ENCODE results near the gene SLC1A7.

SLC1A7 gene

GRCh38 chr1:53144201-53144600, 1.8 kb upstream of the SLC1A7 start:
- Histone ChIP-seq H3K4me3 (ENCODE audit: low read depth, low read length) (no peak overlapping the region), H2AFZ (ENCODE audit: low read length, unreplicated experiment) (no peak overlapping the region), H3K36me3 (ENCODE audit: insufficient read depth, low read length) (no peaks in the 10 kb centered on the region), H3K27me3 (ENCODE audit: insufficient read depth, low read length) (no peaks in the 10 kb centered on the region), H3K4me1 (ENCODE audit: control insufficient read depth, insufficient read depth, low read length, unreplicated experiment) (peaks cover 44% of the 10 kb centered on the region), H3K79me2 (ENCODE audit: control insufficient read depth, insufficient read depth, low read length, unreplicated experiment) (no peaks in the 10 kb centered on the region), H3K27ac (ENCODE audit: low read depth, low read length) (no peak overlapping the region)

- Histone ChIP-seq H3K4me1 (ENCODE audit: control insufficient read depth, insufficient read depth, low read length, unreplicated experiment) (peaks cover 43% of the 10 kb centered on the region), H3K36me3 (ENCODE audit: insufficient read depth, low read length) (no peaks in the 10 kb centered on the region), H3K27ac (ENCODE audit: low read depth, low read length) (no peak overlapping the region)
These were observed 1.1 kb upstream of the SLC1A7 start for GRCh38 chr1:53143527-53143926.

GRCh38 chr1:53141487-53142055, 867 bp downstream of the SLC1A7 start:
- no peak overlapping the region for H2AFZ ChIP-seq (ENCODE audit: low read length, unreplicated experiment)

More at GRCh38 chr1:53143527-53143926, 1.1 kb upstream of the SLC1A7 start:
- no peak overlapping the region for H2AFZ ChIP-seq (ENCODE audit: low read length, unreplicated experiment)
- H3K79me2 ChIP-seq (ENCODE audit: control insufficient read depth, insufficient read depth, low read length, unreplicated experiment) = no peaks in the 10 kb centered on the region
- H3K4me3 ChIP-seq (ENCODE audit: low read depth, low read length) = no peak overlapping the region
- no peaks in the 10 kb centered on the region for H3K27me3 ChIP-seq (ENCODE audit: insufficient read depth, low read length)

GRCh38 chr1:53140451-53140850, 2.0 kb downstream of the SLC1A7 start:
- Histone ChIP-seq H3K27me3 (ENCODE audit: insufficient read depth, low read length) (no peaks in the 10 kb centered on the region), H3K27ac (ENCODE audit: low read depth, low read length) (peak overlapping the region; percentile 39; the same call in 1 of the 2 replicates), H2AFZ (ENCODE audit: low read length, unreplicated experiment) (no peak overlapping the region), H3K79me2 (ENCODE audit: control insufficient read depth, insufficient read depth, low read length, unreplicated experiment) (no peaks in the 10 kb centered on the region), H3K4me3 (ENCODE audit: low read depth, low read length) (no peak overlapping the region), H3K36me3 (ENCODE audit: insufficient read depth, low read length) (no peaks in the 10 kb centered on the region), H3K4me1 (ENCODE audit: control insufficient read depth, insufficient read depth, low read length, unreplicated experiment) (peaks cover 21% of the 10 kb centered on the region)

More at GRCh38 chr1:53141487-53142055, 867 bp downstream of the SLC1A7 start:
- Histone ChIP-seq H3K4me3 (ENCODE audit: low read depth, low read length) (no peak overlapping the region), H3K36me3 (ENCODE audit: insufficient read depth, low read length) (no peaks in the 10 kb centered on the region), H3K4me1 (ENCODE audit: control insufficient read depth, insufficient read depth, low read length, unreplicated experiment) (peaks cover 26% of the 10 kb centered on the region), H3K79me2 (ENCODE audit: control insufficient read depth, insufficient read depth, low read length, unreplicated experiment) (no peaks in the 10 kb centered on the region), H3K27me3 (ENCODE audit: insufficient read depth, low read length) (no peaks in the 10 kb centered on the region), H3K27ac (ENCODE audit: low read depth, low read length) (no peak overlapping the region)

GRCh38 chr1:53139951-53140361, 2.5 kb downstream of the SLC1A7 start:
- Histone ChIP-seq H3K27ac (ENCODE audit: low read depth, low read length) (peak overlapping the region; percentile 39), H2AFZ (ENCODE audit: low read length, unreplicated experiment) (peak overlapping the region; percentile 5), H3K4me3 (ENCODE audit: low read depth, low read length) (no peak overlapping the region), H3K36me3 (ENCODE audit: insufficient read depth, low read length) (no peaks in the 10 kb centered on the region), H3K79me2 (ENCODE audit: control insufficient read depth, insufficient read depth, low read length, unreplicated experiment) (no peaks in the 10 kb centered on the region), H3K4me1 (ENCODE audit: control insufficient read depth, insufficient read depth, low read length, unreplicated experiment) (peaks cover 23% of the 10 kb centered on the region), H3K27me3 (ENCODE audit: insufficient read depth, low read length) (no peaks in the 10 kb centered on the region)

GRCh38 chr1:53138991-53139884, 3.2 kb downstream of the SLC1A7 start:
- H3K79me2 ChIP-seq (ENCODE audit: control insufficient read depth, insufficient read depth, low read length, unreplicated experiment) = no peaks in the 10 kb centered on the region
- no peak overlapping the region for H3K4me3 ChIP-seq (ENCODE audit: low read depth, low read length)
- peak overlapping the region; percentile 39 for H3K27ac ChIP-seq (ENCODE audit: low read depth, low read length)
- H2AFZ ChIP-seq (ENCODE audit: low read length, unreplicated experiment) = peak overlapping the region; percentile 5
- H3K4me1 ChIP-seq (ENCODE audit: control insufficient read depth, insufficient read depth, low read length, unreplicated experiment) = peaks cover 25% of the 10 kb centered on the region
- H3K36me3 ChIP-seq (ENCODE audit: insufficient read depth, low read length) = no peaks in the 10 kb centered on the region
- no peaks in the 10 kb centered on the region for H3K27me3 ChIP-seq (ENCODE audit: insufficient read depth, low read length)

GRCh38 chr1:53137729-53138128, 4.7 kb downstream of the SLC1A7 start:
- H3K27ac ChIP-seq (ENCODE audit: low read depth, low read length) = no peak overlapping the region

GRCh38 chr1:53135735-53136114, 6.7 kb downstream of the SLC1A7 start:
- peak overlapping the region; percentile 14; the same call in 1 of the 2 replicates for H3K4me3 ChIP-seq (ENCODE audit: low read depth, low read length)
- H2AFZ ChIP-seq (ENCODE audit: low read length, unreplicated experiment) = peak overlapping the region; percentile 94
- H3K27ac ChIP-seq (ENCODE audit: low read depth, low read length) = peak overlapping the region; percentile 90
- no peaks in the 10 kb centered on the region for H3K79me2 ChIP-seq (ENCODE audit: control insufficient read depth, insufficient read depth, low read length, unreplicated experiment)
- H3K4me1 ChIP-seq (ENCODE audit: control insufficient read depth, insufficient read depth, low read length, unreplicated experiment) = peaks cover 25% of the 10 kb centered on the region
- H3K27me3 ChIP-seq (ENCODE audit: insufficient read depth, low read length) = no peaks in the 10 kb centered on the region
- H3K36me3 ChIP-seq (ENCODE audit: insufficient read depth, low read length) = no peaks in the 10 kb centered on the region

More at GRCh38 chr1:53137729-53138128, 4.7 kb downstream of the SLC1A7 start:
- H2AFZ ChIP-seq (ENCODE audit: low read length, unreplicated experiment) = no peak overlapping the region
- H3K4me3 ChIP-seq (ENCODE audit: low read depth, low read length) = no peak overlapping the region
- no peaks in the 10 kb centered on the region for H3K27me3 ChIP-seq (ENCODE audit: insufficient read depth, low read length)
- no peaks in the 10 kb centered on the region for H3K36me3 ChIP-seq (ENCODE audit: insufficient read depth, low read length)
- H3K4me1 ChIP-seq (ENCODE audit: control insufficient read depth, insufficient read depth, low read length, unreplicated experiment) = peaks cover 25% of the 10 kb centered on the region
- H3K79me2 ChIP-seq (ENCODE audit: control insufficient read depth, insufficient read depth, low read length, unreplicated experiment) = no peaks in the 10 kb centered on the region

- H3K27ac ChIP-seq (ENCODE audit: low read depth, low read length) = peak overlapping the region; percentile 90
- H3K27me3 ChIP-seq (ENCODE audit: insufficient read depth, low read length) = no peaks in the 10 kb centered on the region
- peak overlapping the region; percentile 94 for H2AFZ ChIP-seq (ENCODE audit: low read length, unreplicated experiment)
- H3K4me1 ChIP-seq (ENCODE audit: control insufficient read depth, insufficient read depth, low read length, unreplicated experiment) = peaks cover 20% of the 10 kb centered on the region
- H3K79me2 ChIP-seq (ENCODE audit: control insufficient read depth, insufficient read depth, low read length, unreplicated experiment) = no peaks in the 10 kb centered on the region
- H3K4me3 ChIP-seq (ENCODE audit: low read depth, low read length) = peak overlapping the region; percentile 28; the same call in 1 of the 2 replicates
- no peaks in the 10 kb centered on the region for H3K36me3 ChIP-seq (ENCODE audit: insufficient read depth, low read length)
These were observed 7.3 kb downstream of the SLC1A7 start for GRCh38 chr1:53134961-53135734.

GRCh38 chr1:53134042-53134485, 8.4 kb downstream of the SLC1A7 start:
- Histone ChIP-seq H2AFZ (ENCODE audit: low read length, unreplicated experiment) (no peak overlapping the region), H3K79me2 (ENCODE audit: control insufficient read depth, insufficient read depth, low read length, unreplicated experiment) (no peaks in the 10 kb centered on the region), H3K4me1 (ENCODE audit: control insufficient read depth, insufficient read depth, low read length, unreplicated experiment) (peaks cover 11% of the 10 kb centered on the region), H3K36me3 (ENCODE audit: insufficient read depth, low read length) (no peaks in the 10 kb centered on the region), H3K27me3 (ENCODE audit: insufficient read depth, low read length) (no peaks in the 10 kb centered on the region), H3K27ac (ENCODE audit: low read depth, low read length) (no peak overlapping the region), H3K4me3 (ENCODE audit: low read depth, low read length) (no peak overlapping the region)

Data from ACC112 (cell line).